ENCODE measurements around the gene GGT5. TPM values are rescaled to one million over a fixed set of nuclear protein-coding genes. Genes with fewer than 3 reads are reported as not detected.
"Not testable (repeated sequence)": the region's sequence is repeated elsewhere in the genome, so short reads cannot be mapped to it uniquely, and the experiment has no call there.

The GGT5 gene
- total RNA-seq, 8 experiments from 2014 or later, result 0.16 to 8.7 (median 0.63) TPM

- 66 to 93% (median 89%) methylated on average over 2 to 7 of the region's 12 CpGs; no CpG with 5 or more reads in 2 of the 10 experiments for WGBS, 10 experiments
Measured at GRCh38 chr22:24216541-24217209, 28.2 kb downstream of the GGT5 start.

GRCh38 chr22:24214467-24215285 lies 30.2 kb downstream of the GGT5 start:
- in situ Hi-C loops (cut with MboI; ENCODE audit: low pct_unique_long_range_greater_than_20kb in 2 of 9, low sequenced_read_pairs in 9 of 9, unreplicated experiment in 9 of 9), result no loop called here
- ATAC-seq (replicated peaks in 6 of 8), result peak in 3 of 8 experiments; percentile 40 to 55 (median 42)
- 37 to 79% (median 72%) methylated on average over 2 to 5 of the region's 12 CpGs; no CpG with 5 or more reads in 6 of the 10 experiments for WGBS, 10 experiments
- Histone ChIP-seq H3K27ac (no peak overlapping the region), H3K4me3 (no peak overlapping the region), H3K4me1 (replicated peaks in 1 of 2) (peaks cover 0 to 3% of the 10 kb centered on the region in 2 donors)

More at GRCh38 chr22:24216541-24217209, 28.2 kb downstream of the GGT5 start:
- in situ Hi-C loops (cut with MboI; ENCODE audit: low pct_unique_long_range_greater_than_20kb in 2 of 9, low sequenced_read_pairs in 9 of 9, unreplicated experiment in 9 of 9), result no loop called here
- Histone ChIP-seq H3K4me3 (no peak overlapping the region), H3K4me1 (replicated peaks in 1 of 2) (peaks cover 0 to 3% of the 10 kb centered on the region in 2 donors), H3K27ac (no peak overlapping the region)
- no peak for ATAC-seq (replicated peaks in 6 of 8)

- in situ Hi-C loops (cut with MboI; ENCODE audit: low pct_unique_long_range_greater_than_20kb in 2 of 9, low sequenced_read_pairs in 9 of 9, unreplicated experiment in 9 of 9), result not testable (repeated sequence)
Measured at GRCh38 chr22:24213111-24213510, 31.8 kb downstream of the GGT5 start.

GRCh38 chr22:24211716-24212115 lies 33.2 kb downstream of the GGT5 start:
- ATAC-seq (replicated peaks in 6 of 8); H3K4me3 ChIP-seq; H3K27ac ChIP-seq; H3K4me1 ChIP-seq (replicated peaks in 1 of 2); in situ Hi-C loops (cut with MboI; ENCODE audit: low pct_unique_long_range_greater_than_20kb in 2 of 9, low sequenced_read_pairs in 9 of 9, unreplicated experiment in 9 of 9): not testable (repeated sequence)
- 60 to 100% (median 92%) methylated on average over 1 to 4 of the region's 6 CpGs for WGBS, 10 experiments

More at GRCh38 chr22:24213111-24213510, 31.8 kb downstream of the GGT5 start:
- ATAC-seq (replicated peaks in 6 of 8); H3K4me1 ChIP-seq (replicated peaks in 1 of 2); H3K27ac ChIP-seq; H3K4me3 ChIP-seq: not testable (repeated sequence)
- WGBS, 10 experiments, result 81 to 100% (median 97%) methylated on average over 1 to 9 of the region's 9 CpGs

- ATAC-seq (replicated peaks in 6 of 8); H3K4me1 ChIP-seq (replicated peaks in 1 of 2); H3K27ac ChIP-seq; in situ Hi-C loops (cut with MboI; ENCODE audit: low pct_unique_long_range_greater_than_20kb in 2 of 9, low sequenced_read_pairs in 9 of 9, unreplicated experiment in 9 of 9); H3K4me3 ChIP-seq: not testable (repeated sequence)
- 80 to 95% (median 89%) methylated on average over 1 to 10 of the region's 11 CpGs; no CpG with 5 or more reads in 2 of the 10 experiments for WGBS, 10 experiments
Measured at GRCh38 chr22:24210409-24210808, 34.5 kb downstream of the GGT5 start.

GRCh38 chr22:24209687-24210086 lies 35.2 kb downstream of the GGT5 start:
- in situ Hi-C loops (cut with MboI; ENCODE audit: low pct_unique_long_range_greater_than_20kb in 2 of 9, low sequenced_read_pairs in 9 of 9, unreplicated experiment in 9 of 9), result no loop called here
- ATAC-seq (replicated peaks in 6 of 8), result no peak
- 20 to 96% (median 82%) methylated on average over 1 to 4 of the region's 4 CpGs; no CpG with 5 or more reads in 4 of the 10 experiments for WGBS, 10 experiments
- Histone ChIP-seq H3K4me3 (no peak overlapping the region), H3K4me1 (replicated peaks in 1 of 2) (peaks cover 0 to 3% of the 10 kb centered on the region in 2 donors), H3K27ac (no peak overlapping the region)

- in situ Hi-C loops (cut with MboI; ENCODE audit: low pct_unique_long_range_greater_than_20kb in 2 of 9, low sequenced_read_pairs in 9 of 9, unreplicated experiment in 9 of 9), result no loop called here
Measured at GRCh38 chr22:24209016-24209415, 35.9 kb downstream of the GGT5 start.

GRCh38 chr22:24208012-24208749 lies 36.7 kb downstream of the GGT5 start:
- 0 to 50% (median 20%) methylated on average over 1 to 2 of the region's 2 CpGs; no CpG with 5 or more reads in 1 of the 10 experiments for WGBS, 10 experiments
- peaks cover 0 to 3% of the 10 kb centered on the region in 2 donors for H3K4me1 ChIP-seq (replicated peaks in 1 of 2)
- peak in 3 of 8 experiments; percentile 20 to 39 (median 26) for ATAC-seq (replicated peaks in 6 of 8)
- H3K27ac ChIP-seq, result no peak overlapping the region
- in situ Hi-C loops (cut with MboI; ENCODE audit: low pct_unique_long_range_greater_than_20kb in 2 of 9, low sequenced_read_pairs in 9 of 9, unreplicated experiment in 9 of 9), result no loop called here
- no peak overlapping the region for H3K4me3 ChIP-seq

More at GRCh38 chr22:24209016-24209415, 35.9 kb downstream of the GGT5 start:
- WGBS, 10 experiments, result 47 to 100% (median 100%) methylated on average over 1 to 3 of the region's 3 CpGs; no CpG with 5 or more reads in 3 of the 10 experiments
- H3K4me3 ChIP-seq, result no peak overlapping the region
- ATAC-seq (replicated peaks in 6 of 8), result no peak
- no peak overlapping the region for H3K27ac ChIP-seq
- H3K4me1 ChIP-seq (replicated peaks in 1 of 2), result peaks cover 0 to 3% of the 10 kb centered on the region in 2 donors

- H3K4me1 ChIP-seq (replicated peaks in 1 of 2), result peaks cover 0 to 3% of the 10 kb centered on the region in 2 donors
- H3K27ac ChIP-seq, result no peak overlapping the region
- ATAC-seq (replicated peaks in 6 of 8), result no peak
- WGBS, 10 experiments, result 29 to 93% (median 66%) methylated on average over 1 to 7 of the region's 8 CpGs
- no peak overlapping the region for H3K4me3 ChIP-seq
- in situ Hi-C loops (cut with MboI; ENCODE audit: low pct_unique_long_range_greater_than_20kb in 2 of 9, low sequenced_read_pairs in 9 of 9, unreplicated experiment in 9 of 9), result no loop called here
Measured at GRCh38 chr22:24207264-24208011, 37.4 kb downstream of the GGT5 start.

GRCh38 chr22:24206460-24207263 lies 38.2 kb downstream of the GGT5 start:
- H3K4me1 ChIP-seq (replicated peaks in 1 of 2); H3K27ac ChIP-seq; H3K4me3 ChIP-seq; ATAC-seq (replicated peaks in 6 of 8); in situ Hi-C loops (cut with MboI; ENCODE audit: low pct_unique_long_range_greater_than_20kb in 2 of 9, low sequenced_read_pairs in 9 of 9, unreplicated experiment in 9 of 9): not testable (repeated sequence)
- WGBS, 10 experiments, result 88 to 100% (median 96%) methylated on average over 1 to 13 of the region's 15 CpGs; no CpG with 5 or more reads in 3 of the 10 experiments

GRCh38 chr22:24205438-24206195 lies 39.3 kb downstream of the GGT5 start:
- ATAC-seq (replicated peaks in 6 of 8), result no peak
- H3K4me1 ChIP-seq (replicated peaks in 1 of 2), result no peaks in the 10 kb centered on the region
- in situ Hi-C loops (cut with MboI; ENCODE audit: low pct_unique_long_range_greater_than_20kb in 2 of 9, low sequenced_read_pairs in 9 of 9, unreplicated experiment in 9 of 9), result no loop called here
- WGBS, 10 experiments, result 70 to 100% (median 90%) methylated on average over 2 to 8 of the region's 8 CpGs
- no peak overlapping the region for H3K27ac ChIP-seq
- no peak overlapping the region for H3K4me3 ChIP-seq
